GM21529 (cell line): Measurements from ENCODE around the gene RBP5.

ENCODE experiments used
- ATAC-seq: cut with Tn5 transposase; IDR thresholded peaks from one replicate; pipeline ENCODE4 v1.9.1; 2021; ENCODE audit not compliant: unreplicated experiment

The RBP5 gene, protein sequence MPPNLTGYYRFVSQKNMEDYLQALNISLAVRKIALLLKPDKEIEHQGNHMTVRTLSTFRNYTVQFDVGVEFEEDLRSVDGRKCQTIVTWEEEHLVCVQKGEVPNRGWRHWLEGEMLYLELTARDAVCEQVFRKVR

DNA sequence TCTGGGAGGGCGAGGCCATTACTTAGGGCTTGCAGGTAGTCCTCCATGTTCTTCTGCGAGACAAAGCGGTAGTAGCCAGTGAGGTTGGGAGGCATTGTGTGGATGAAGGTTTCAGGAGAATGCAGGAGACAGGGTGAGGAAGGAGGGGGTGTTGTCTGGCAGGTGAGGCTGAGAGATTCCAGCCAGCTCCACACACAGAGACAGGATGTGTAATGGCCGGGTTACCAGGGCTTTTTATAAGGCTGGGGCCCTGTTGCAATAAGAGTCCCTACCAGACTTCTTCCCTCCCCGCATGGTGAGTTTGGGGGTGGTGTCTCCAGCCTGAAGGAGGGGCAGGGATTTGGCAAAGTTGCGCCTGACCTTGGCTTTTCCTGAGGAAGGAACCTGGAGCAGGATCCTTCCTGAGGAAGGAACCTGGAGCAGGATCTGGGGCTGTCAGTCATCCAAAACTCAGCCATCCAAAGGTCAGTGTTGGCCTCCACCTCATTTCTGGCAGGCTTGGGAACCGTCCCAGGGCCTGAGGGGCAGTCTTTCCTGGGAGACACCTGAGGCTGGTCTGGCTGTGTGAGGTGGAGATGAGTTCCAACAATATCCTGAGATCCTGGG lies at the start of gene RBP5:
Gene RBP5, minus strand, starts transcription at position 209 of the 606 bp plus-strand sequence. Its CDS starts 114 bp downstream, at position 95.
- ATAC-seq: no peak

DNA sequence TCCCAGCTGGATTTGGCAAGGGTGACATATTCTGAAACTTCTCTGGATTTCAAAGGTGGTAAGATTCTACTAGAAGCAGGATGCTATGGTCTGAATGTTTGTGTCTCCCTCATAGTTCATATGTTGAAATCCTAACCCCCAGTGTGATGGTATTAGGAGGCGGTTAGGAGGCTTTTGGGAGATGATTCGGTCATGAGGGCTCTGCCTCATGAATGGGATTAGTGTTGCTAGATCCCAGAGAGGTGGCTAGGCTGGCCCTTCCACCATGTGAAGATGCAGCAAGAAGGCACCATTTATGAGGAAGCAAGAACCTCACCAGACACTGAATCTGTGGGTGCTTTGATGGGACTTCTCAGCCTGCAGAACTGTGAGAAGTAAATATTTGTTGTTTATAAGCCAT lies 49.8 kb upstream of the RBP5 start:
- no peak for ATAC-seq

DNA sequence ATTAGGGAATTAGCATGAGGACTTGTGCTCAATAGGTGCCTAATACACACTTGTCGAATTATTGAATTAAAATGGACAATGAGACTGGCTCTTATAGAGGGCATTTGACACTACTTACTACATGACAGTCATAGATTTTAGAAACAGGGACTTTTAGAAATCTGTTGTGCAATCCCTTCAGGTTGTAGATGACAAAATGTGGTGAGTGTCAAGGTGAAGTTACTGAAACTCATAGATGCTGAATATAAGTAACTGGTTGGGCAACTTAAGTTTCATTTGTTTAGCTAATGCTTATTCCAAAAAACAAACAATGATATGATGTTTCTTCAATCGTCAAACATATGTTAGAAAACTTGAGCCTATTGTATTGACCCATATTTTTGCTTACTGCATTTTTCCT lies 47.9 kb upstream of the RBP5 start:
- ATAC-seq: no peak

GRCh38 chr12:7175493-7175892 lies 46.8 kb upstream of the RBP5 start:
- ATAC-seq: no peak

DNA sequence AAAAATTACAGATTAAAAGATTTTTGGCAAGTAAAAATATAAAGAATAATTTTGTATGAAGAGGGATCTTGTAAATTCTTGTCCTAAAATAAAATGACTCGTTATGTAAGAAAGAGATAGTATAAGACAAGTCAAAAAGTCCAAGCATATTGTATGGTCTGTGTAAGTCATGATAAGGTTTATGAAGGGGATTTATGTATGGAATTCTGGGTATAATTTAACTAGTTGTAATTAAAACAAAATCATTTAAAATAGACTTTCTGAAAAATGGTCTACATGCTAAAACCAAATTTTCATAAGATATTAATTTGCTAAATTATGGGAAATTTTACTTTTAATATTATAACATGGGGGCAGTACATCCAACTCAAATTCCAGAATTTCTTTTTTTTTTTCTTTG lies 43.2 kb upstream of the RBP5 start:
- ATAC-seq: no peak

GRCh38 chr12:7169951-7170350 lies 41.3 kb upstream of the RBP5 start:
- ATAC-seq: no peak

DNA sequence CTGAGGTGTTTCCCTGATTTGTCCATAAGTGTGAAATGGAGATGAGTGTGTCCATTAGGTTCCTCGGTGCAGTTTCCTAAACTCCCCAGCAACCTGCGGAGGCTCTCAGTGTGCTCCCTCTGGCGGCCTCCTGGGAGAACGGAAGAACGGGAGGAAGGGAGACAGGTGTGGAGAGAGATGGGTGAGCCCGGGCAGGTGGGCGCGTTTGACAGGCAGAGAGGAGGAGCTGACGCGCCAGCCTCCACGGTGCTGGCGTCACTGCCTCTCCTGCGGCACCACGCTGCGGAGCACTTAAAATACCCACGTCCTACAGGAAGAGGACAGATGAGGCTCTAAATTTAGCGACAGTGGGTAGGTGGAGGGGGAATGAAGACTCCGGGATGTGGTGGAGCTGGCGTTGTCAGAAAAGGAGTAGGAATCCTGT lies 34.0 kb upstream of the RBP5 start:
- ATAC-seq: no peak

- ATAC-seq: no peak
Observed at GRCh38 chr12:7161811-7162210, 33.1 kb upstream of the RBP5 start.

- no peak for ATAC-seq
Observed at GRCh38 chr12:7161327-7161726, 32.6 kb upstream of the RBP5 start.

DNA sequence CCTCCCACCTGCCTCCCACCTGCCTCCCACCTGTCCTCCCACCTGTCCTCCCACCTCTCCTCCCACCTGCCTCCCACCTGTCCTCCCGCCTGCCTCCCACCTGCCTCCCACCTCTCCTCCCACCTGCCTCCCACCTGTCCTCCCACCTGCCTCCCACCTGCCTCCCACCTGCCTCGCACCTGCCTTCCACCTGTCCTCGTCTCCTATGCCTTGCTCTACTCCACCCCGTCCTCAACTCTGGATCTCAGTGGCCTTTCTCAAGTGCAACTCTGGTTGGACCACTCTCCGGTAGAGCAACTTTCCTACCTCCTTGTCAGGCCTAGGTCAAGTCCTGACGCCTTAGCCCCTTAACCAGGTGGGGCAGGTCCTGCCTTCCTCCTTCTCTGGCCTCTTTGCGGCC lies 31.5 kb upstream of the RBP5 start:
- ATAC-seq: no peak

DNA sequence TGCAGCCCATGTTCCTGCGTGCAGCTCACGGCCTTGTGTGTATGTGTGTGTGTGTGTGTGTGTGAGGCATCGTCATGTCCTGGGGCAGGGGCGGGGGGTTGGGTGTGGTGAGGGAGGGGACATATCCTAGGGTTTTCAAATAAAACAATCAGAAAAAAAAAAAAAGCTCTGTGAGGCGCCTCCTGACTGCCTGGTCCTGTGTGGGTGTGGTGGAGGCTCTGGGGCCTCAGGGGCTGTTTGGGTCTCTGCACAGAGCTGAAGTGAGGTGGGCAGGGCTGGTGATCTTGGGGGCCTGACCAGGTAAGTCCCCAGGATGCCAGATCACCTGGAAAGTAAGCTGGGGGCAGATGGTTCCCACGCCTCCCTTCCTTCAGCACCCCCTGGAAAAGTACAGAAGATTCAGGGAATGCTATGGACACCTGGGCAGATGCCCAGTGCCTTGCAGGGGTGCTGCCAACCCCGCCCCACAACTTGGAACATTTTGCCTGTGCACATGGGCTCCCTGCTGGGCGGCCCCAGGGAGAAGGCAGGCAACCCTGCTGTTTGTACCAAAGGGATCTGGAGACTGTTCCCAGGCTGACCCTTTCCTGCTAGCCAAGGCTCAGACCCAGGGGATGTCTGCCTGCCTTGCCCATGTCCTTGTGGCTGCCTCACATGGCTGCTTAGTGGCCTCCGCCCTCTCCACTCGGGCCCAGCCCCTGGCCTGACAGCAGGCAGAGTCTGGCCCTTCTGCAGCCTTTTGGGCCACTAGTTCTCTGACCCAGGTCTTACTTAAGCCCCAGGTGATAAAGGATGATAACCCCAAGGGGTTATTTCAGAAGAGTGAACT lies 30.3 kb upstream of the RBP5 start:
- no peak for ATAC-seq

DNA sequence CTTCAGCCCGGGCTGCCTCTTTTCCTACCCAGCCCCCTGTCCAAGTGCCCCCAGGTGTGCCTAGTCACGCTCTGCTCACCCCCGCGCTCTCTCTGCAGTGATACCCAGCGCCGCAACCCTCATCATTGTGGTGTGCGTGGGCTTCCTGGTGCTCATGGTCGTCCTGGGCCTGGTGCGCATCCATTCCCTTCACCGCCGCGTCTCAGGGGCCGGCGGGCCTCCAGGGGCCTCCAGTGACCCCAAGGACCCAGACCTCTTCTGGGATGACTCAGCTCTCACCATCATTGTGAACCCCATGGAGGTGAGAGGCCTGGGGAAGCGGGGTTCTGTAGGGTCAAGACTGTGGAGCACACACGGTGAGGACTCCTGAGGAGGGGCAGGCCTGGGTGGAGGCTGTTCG lies 28.7 kb upstream of the RBP5 start:
- ATAC-seq: no peak

- ATAC-seq: no peak
Observed at GRCh38 chr12:7156259-7157197, 27.8 kb upstream of the RBP5 start.

DNA sequence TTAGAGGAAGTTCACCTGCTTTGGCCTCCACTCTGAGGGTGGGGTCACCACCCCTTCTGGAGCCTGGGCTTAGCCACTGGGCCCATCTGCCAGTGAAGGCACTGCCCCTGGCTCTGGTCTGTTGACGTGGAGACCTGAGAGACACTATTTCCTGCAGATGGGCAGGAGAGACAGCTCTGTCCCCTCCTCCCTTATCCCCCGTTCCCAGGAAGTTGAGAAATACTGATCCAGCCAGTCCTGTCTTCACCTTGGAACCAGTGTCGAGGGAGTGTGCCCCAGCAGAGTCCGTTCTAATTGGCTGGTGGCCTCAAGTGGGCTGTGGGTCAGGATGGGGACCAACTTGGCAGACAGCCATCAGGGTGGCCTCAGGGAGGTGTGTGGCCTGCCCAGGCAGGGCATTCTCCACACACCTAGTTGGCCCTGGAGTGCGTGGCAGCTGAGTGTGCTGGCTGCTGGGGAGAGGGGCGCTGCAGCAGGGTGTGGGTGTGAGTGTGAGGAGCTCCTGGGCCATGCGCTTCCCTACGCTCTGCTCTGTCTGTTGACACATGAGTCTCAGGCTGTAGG lies 26.9 kb upstream of the RBP5 start:
- no peak for ATAC-seq

GRCh38 chr12:7154901-7155470 lies 26.3 kb upstream of the RBP5 start:
- no peak for ATAC-seq

- ATAC-seq: no peak
Observed at GRCh38 chr12:7154042-7154441, 25.4 kb upstream of the RBP5 start.

- ATAC-seq: no peak
Observed at GRCh38 chr12:7152818-7153217, 24.1 kb upstream of the RBP5 start.

- no peak for ATAC-seq
Observed at GRCh38 chr12:7151532-7151931, 22.8 kb upstream of the RBP5 start.

DNA sequence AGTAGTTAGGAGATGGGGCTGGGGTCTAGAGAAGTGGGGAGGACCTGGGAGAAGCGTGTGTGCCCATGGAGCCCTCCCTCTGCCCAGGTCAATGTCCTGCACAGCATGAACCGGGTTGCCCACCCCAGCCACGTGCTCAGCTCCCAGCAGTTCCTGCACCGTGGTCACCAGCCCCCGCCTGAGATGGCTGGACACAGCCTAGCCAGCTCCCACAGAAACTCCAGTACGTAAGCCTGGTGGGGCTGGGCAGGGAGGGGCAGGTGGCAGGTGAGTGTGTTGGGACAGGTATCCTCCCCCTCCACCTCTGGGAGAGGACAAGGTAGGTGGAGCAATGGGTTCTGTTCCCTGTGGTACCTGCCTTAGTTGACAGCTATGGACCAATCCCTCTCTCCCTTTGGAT lies 22.2 kb upstream of the RBP5 start:
- no peak for ATAC-seq

GRCh38 chr12:7150356-7150755 lies 21.7 kb upstream of the RBP5 start:
- no peak for ATAC-seq

GRCh38 chr12:7146906-7147305 lies 18.2 kb upstream of the RBP5 start:
- no peak for ATAC-seq
